Uterus (tissue), 2 donors: ENCODE results near the gene GRIK3.

ENCODE experiments used
- CTCF ChIP-seq, 4 experiments: fragments of 200-600 bp in 2 of 4; fragments of 450-650 bp in 2 of 4; sonication (generic) in 2 of 4; IDR thresholded peaks; one replicate each; pipeline ENCODE4 v1.5.1; 2016 to 2019; ENCODE audit warnings: antibody characterized with exemption in 4 of 4, mild to moderate bottlenecking in 2 of 4, moderate library complexity in 1 of 4
- POLR2A ChIP-seq, 2 donors: fragments of 450-650 bp; IDR thresholded peaks; one replicate each; pipeline ENCODE4 v1.6.1; 2016; ENCODE audit warnings: antibody characterized with exemption in 2 of 2, mild to moderate bottlenecking in 1 of 2, moderate library complexity in 1 of 2

DNA sequence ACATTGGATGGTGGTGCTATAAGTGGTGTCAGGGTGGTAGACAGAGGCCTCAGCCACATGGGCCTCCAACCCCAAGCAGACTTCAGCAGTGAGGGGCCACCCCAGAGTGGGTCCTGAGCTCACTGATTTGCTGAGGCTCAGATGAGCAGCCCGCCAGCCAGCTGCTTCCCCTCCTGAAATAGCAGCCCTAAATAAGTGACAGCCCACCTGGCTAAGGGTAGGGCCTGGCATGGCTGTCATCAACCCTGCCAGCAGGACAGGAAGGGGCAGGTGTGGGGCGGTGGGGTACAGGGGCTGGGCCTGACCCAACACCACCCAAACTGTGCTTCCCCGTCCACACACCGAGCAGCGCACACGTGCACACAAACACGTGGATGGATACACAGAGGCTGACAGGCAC is 79.3 kb downstream of the GRIK3 start:
- TF ChIP-seq POLR2A (IDR thresholded peaks at IDR 0.05) = no peak
- no peak for TF ChIP-seq CTCF (IDR thresholded peaks at IDR 0.05)
